OCI-LY7 (cell line): Measurements from ENCODE around the gene ZMIZ1. TPM values are rescaled to one million over a fixed set of nuclear protein-coding genes. Genes with fewer than 3 reads are reported as not detected.

ENCODE experiments used
- BruUV-seq: library from RNA; stranded (reverse); fragments of 400-500 nt; replicated peaks from 2 replicates; lab custom pipeline; 2021; lab: Mats Ljungman, UMichigan
- CTCF ChIA-PET: fragments of 300-600 bp; sonication (Branson Sonifier 250); formaldehyde crosslinking; loops from one replicate; lab custom pipeline; 2022; ENCODE audit warnings: antibody characterized with exemption; ENCODE audit not compliant: unreplicated experiment; lab: Charles Lee
- POLR2A ChIA-PET: fragments of 300-600 bp; sonication (Branson Sonifier 250); formaldehyde crosslinking; loops from one replicate; lab custom pipeline; 2022; ENCODE audit warnings: antibody characterized with exemption; lab: Charles Lee
- DNase-seq: peaks from one replicate; pipeline ENCODE4 v3.0.0-alpha.2; 2015; ENCODE audit warnings: low spot score
- H2AFZ ChIP-seq: fragments of 200-600 bp; sonication (generic), shearing (Covaris generic); 2 replicates; pipeline ENCODE4 v1.6.1; 2014; ENCODE audit warnings: mild to moderate bottlenecking, antibody characterized with exemption, low read length, moderate library complexity
- H3K27ac ChIP-seq: fragments of 200-600 bp; sonication (generic); 2 replicates; pipeline ENCODE4 v1.5.1; 2014; ENCODE audit warnings: mixed run types, low read depth, mild to moderate bottlenecking, moderate library complexity, low read length, inconsistent platforms; ENCODE audit not compliant: poor library complexity, severe bottlenecking
- H3K36me3 ChIP-seq: fragments of 200-600 bp; sonication (generic); 2 replicates; pipeline ENCODE4 v1.6.1; 2014; ENCODE audit warnings: mild to moderate bottlenecking, antibody characterized with exemption, low read length, moderate library complexity, mixed read lengths; ENCODE audit not compliant: insufficient read depth
- H3K4me1 ChIP-seq: fragments of 200-600 bp; sonication (generic); 2 replicates; pipeline ENCODE4 v1.5.1; 2014; ENCODE audit warnings: mild to moderate bottlenecking, low read length; ENCODE audit not compliant: insufficient read depth, poor library complexity, severe bottlenecking
- H3K4me2 ChIP-seq: fragments of 200-600 bp; sonication (generic); 2 replicates; pipeline ENCODE4 v1.6.1; 2014; ENCODE audit warnings: mild to moderate bottlenecking, low read length
- H3K4me3 ChIP-seq: fragments of 200-600 bp; sonication (generic); 2 replicates; pipeline ENCODE4 v1.5.1; 2014; ENCODE audit warnings: mild to moderate bottlenecking, low read depth, low read length; ENCODE audit not compliant: poor library complexity, severe bottlenecking
- H3K79me2 ChIP-seq: fragments of 200-600 bp; sonication (generic); 2 replicates; pipeline ENCODE4 v1.6.1; 2016; ENCODE audit warnings: low read depth, mild to moderate bottlenecking, low read length, moderate library complexity, mixed read lengths; ENCODE audit not compliant: insufficient read depth
- H3K9me2 ChIP-seq: fragments of 200-600 bp; sonication (generic); 2 replicates; pipeline ENCODE4 v1.6.1; 2016; ENCODE audit warnings: mild to moderate bottlenecking, low read length, mixed read lengths; ENCODE audit not compliant: insufficient read depth
- H3K9me3 ChIP-seq: fragments of 200-600 bp; sonication (generic); 2 replicates; pipeline ENCODE4 v1.6.1; 2014; ENCODE audit warnings: mild to moderate bottlenecking, mixed run types, low read length, mixed read lengths
- H4K20me1 ChIP-seq: fragments of 200-600 bp; sonication (generic); 2 replicates; pipeline ENCODE4 v1.6.1; 2014; ENCODE audit warnings: mild to moderate bottlenecking, antibody characterized with exemption, low read length, moderate library complexity, mixed read lengths; ENCODE audit not compliant: insufficient read depth
- CTCF ChIP-seq: fragments of 200-600 bp; sonication (generic); conservative IDR thresholded peaks from 2 replicates; pipeline ENCODE4 v1.5.1; 2014; ENCODE audit warnings: mild to moderate bottlenecking, antibody characterized with exemption, low read length, moderate library complexity, mixed read lengths
- EZH2phosphoT487 ChIP-seq: fragments of 200-600 bp; sonication (generic); IDR thresholded peaks from 2 replicates; pipeline ENCODE4 v1.6.1; 2018; ENCODE audit warnings: low read depth, borderline replicate concordance, mild to moderate bottlenecking, mixed run types, antibody characterized with exemption, low read length, moderate library complexity, mixed read lengths
- intact Hi-C: fragments of 100-400 bp; cut with micrococcal nuclease; formaldehyde crosslinking; loops from one replicate; pipeline ENCODE4 v1.10.0; 2022; ENCODE audit not compliant: unreplicated experiment
- total RNA-seq, 2 experiments: library from RNA; depleted of rRNA in 1 of 2; stranded (reverse); fragments of >200 nt in 1 of 2; shearing (Covaris generic) in 1 of 2; gene quantifications; 2 replicates each; pipeline ENCODE4 v1.2.3, GENCODE V29; 2014 to 2022

Gene ZMIZ1
- total RNA-seq, 2 experiments from 2014 or later = 20.4 to 66.9 TPM

- peaks cover 8% of the 10 kb centered on the region for H4K20me1 ChIP-seq
- H3K36me3 ChIP-seq = peaks cover 6% of the 10 kb centered on the region; the same call in 1 of the 2 replicates
- intact Hi-C loops = no loop called here
- H3K79me2 ChIP-seq = peaks cover 42% of the 10 kb centered on the region; the same call in 1 of the 2 replicates
- no peaks in the 10 kb centered on the region for H3K9me3 ChIP-seq
- DNase-seq = no peak
- H3K27ac ChIP-seq = no peak overlapping the region
- TF ChIP-seq EZH2phosphoT487 (no peak), CTCF (no peak)
- no peaks in the 10 kb centered on the region for H3K9me2 ChIP-seq
- BruUV-seq = no TSS peak
- ChIA-PET POLR2A (interaction anchor here (0.6 kb wide), 1 partner anchor 298 kb away, joined by 3 read pairs; no protein-coding TSS in a partner anchor), CTCF (no interaction called here)
- H2AFZ ChIP-seq = no peak overlapping the region
- H3K4me3 ChIP-seq = no peak overlapping the region
- H3K4me2 ChIP-seq = no peak overlapping the region
- peaks cover 22% of the 10 kb centered on the region for H3K4me1 ChIP-seq
Measured at GRCh38 chr10:79269969-79270368, 201.2 kb downstream of the ZMIZ1 start.

GRCh38 chr10:79270466-79271246 is 201.9 kb downstream of the ZMIZ1 start:
- Histone ChIP-seq H2AFZ (no peak overlapping the region), H3K4me3 (no peak overlapping the region), H3K9me3 (no peaks in the 10 kb centered on the region), H3K4me1 (peaks cover 19% of the 10 kb centered on the region), H3K27ac (no peak overlapping the region), H4K20me1 (peaks cover 8% of the 10 kb centered on the region), H3K4me2 (no peak overlapping the region), H3K36me3 (peaks cover 6% of the 10 kb centered on the region; the same call in 1 of the 2 replicates), H3K79me2 (peaks cover 41% of the 10 kb centered on the region; the same call in 1 of the 2 replicates), H3K9me2 (no peaks in the 10 kb centered on the region)
- BruUV-seq = no TSS peak
- ChIA-PET CTCF (no interaction called here), POLR2A (no interaction called here)
- intact Hi-C loops = no loop called here
- DNase-seq = no peak
- TF ChIP-seq EZH2phosphoT487 (no peak), CTCF (no peak)

- Histone ChIP-seq H2AFZ (no peak overlapping the region), H3K9me3 (no peaks in the 10 kb centered on the region), H3K4me3 (no peak overlapping the region), H3K4me1 (peaks cover 3% of the 10 kb centered on the region), H3K79me2 (peaks cover 24% of the 10 kb centered on the region; the same call in 1 of the 2 replicates), H4K20me1 (peaks cover under 1% of the 10 kb centered on the region), H3K36me3 (peaks cover 16% of the 10 kb centered on the region), H3K9me2 (no peaks in the 10 kb centered on the region), H3K4me2 (no peak overlapping the region), H3K27ac (no peak overlapping the region)
- CTCF ChIA-PET = no interaction called here
- DNase-seq = no peak
- TF ChIP-seq EZH2phosphoT487 (no peak), CTCF (no peak)
- no TSS peak for BruUV-seq
- intact Hi-C loops = no loop called here
- POLR2A ChIA-PET = interaction anchor here (1.2 kb wide), 1 partner anchor 14 kb away, joined by 3 read pairs; no protein-coding TSS in a partner anchor
Measured at GRCh38 chr10:79272353-79272752, 203.6 kb downstream of the ZMIZ1 start.
